Colon (tissue), 2 donors: Measurements from ENCODE around the gene ZEB2.

Experiments used
- FAIRE-seq: peaks from 2 replicates; lab custom pipeline; 2012; peaks lifted over from hg19 to GRCh38; lab: Jason Lieb, UNC
- donor health status: control.
- donor health status: control.

The ZEB2 gene

DNA sequence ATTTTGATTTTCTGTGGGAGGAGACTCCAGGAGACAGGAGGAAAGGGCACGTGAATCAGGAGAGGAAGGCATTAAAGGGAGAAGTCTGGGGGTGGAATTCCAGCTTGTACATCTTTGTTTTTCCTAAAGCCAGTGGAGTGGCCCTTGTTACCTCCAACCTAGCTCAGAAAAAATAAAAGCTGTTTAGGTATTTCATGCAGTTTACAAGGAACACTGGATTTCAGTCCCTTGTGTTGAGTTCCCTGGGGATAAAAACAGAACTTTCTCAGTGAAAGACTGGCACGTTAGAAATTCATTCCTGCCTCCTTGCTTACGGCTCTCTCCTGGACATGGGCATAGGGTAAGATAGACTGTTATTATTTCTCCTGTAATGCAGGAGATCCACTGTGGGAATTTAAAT is 170.2 kb downstream of the ZEB2 start:
- no peak for FAIRE-seq

- FAIRE-seq: no peak
These were observed 171.1 kb downstream of the ZEB2 start for GRCh38 chr2:144348846-144349245.

- no peak for FAIRE-seq
These were observed 173.7 kb downstream of the ZEB2 start for GRCh38 chr2:144346229-144346628.

DNA sequence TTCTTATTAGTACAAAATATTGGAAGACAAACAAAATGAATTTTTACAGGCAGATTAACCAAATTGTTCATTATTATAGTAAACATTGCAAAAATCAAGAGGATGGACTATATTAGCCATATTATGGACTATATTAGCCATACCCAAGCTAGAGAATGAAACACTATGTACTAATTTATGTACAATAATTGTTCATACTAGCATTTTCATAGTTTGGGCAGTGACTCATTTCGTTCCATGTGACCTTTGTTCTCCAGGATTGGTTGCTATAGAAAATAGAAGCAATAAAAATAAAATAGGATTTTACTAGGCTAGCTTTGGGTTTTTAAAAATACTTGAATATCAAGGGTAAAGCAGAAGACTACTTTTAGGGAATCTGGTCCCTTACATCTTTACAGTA is 176.8 kb downstream of the ZEB2 start:
- FAIRE-seq: no peak

DNA sequence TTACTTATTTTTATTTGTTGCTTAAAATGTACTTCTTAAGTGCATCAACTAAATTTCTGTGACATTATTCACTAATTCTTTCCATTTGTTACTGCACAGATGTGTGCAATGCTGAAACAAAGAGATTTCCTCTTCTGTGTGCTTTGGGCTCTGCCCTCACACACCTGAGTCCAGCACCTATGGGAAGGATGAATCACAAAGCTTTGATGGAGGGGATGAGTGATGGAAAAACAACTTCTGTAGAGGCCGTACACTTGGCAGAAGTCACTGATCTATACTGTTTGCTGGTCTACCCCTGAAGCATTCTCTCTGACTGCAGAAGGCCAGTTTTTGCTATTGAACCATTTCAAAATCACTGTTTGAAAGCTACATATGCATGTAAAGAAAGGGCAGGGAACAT is 178.4 kb downstream of the ZEB2 start:
- FAIRE-seq: no peak

DNA sequence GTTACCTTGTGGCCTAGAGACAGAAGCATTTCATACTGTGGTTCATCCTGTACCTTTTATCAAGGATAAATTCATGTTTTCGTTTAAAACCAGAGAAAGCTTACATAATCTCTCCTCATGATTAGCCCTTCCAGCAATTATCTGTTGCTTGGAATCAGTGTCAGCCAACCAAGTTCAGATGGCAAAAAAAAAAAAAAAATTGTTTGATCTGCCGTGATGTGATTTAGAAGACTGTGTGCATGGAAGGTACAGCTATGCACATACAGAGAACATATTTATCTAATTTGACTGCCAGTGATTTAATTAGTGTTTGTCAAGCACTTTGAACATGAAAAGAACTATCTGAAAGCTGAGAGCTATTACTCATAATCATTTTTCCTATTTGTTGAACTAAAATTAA is 180.9 kb downstream of the ZEB2 start:
- FAIRE-seq: no peak

- FAIRE-seq: no peak
These were observed 185.4 kb downstream of the ZEB2 start for GRCh38 chr2:144334551-144334950.
